Renal pelvis (tissue), 4 donors: ENCODE results near the gene HAUS7. TPM values are rescaled to one million over a fixed set of nuclear protein-coding genes. Genes with fewer than 3 reads are reported as not detected.

Experiments used
- DNase-seq: peaks from one replicate; pipeline ENCODE4 v3.0.0-alpha.2; 2013
- polyA plus RNA-seq, 3 donors: library from polyadenylated mRNA; unstranded; fragments of 120-200 nt; gene quantifications; one replicate each; pipeline ENCODE4 v1.2.1, GENCODE V29; 2013; ENCODE audit not compliant: insufficient read length in 3 of 3

The HAUS7 gene
- polyA plus RNA-seq, 3 donors = 28.2 to 35.2 (median 32.1) TPM

- no peak for DNase-seq
Measured at GRCh38 chrX:153458476-153458875, 11.9 kb downstream of the HAUS7 start.

- no peak for DNase-seq
Measured at GRCh38 chrX:153457827-153458466, 12.4 kb downstream of the HAUS7 start.

GRCh38 chrX:153457136-153457825, 13.1 kb downstream of the HAUS7 start:
- DNase-seq = no peak

GRCh38 chrX:153456704-153457103, 13.7 kb downstream of the HAUS7 start:
- DNase-seq = no peak

- no peak for DNase-seq
Measured at GRCh38 chrX:153456161-153456560, 14.2 kb downstream of the HAUS7 start.

GRCh38 chrX:153455571-153455970, 14.8 kb downstream of the HAUS7 start:
- no peak for DNase-seq

GRCh38 chrX:153454901-153455550, 15.3 kb downstream of the HAUS7 start:
- no peak for DNase-seq

- DNase-seq = no peak
Measured at GRCh38 chrX:153450949-153451277, 19.5 kb downstream of the HAUS7 start.

- no peak for DNase-seq
Measured at GRCh38 chrX:153450114-153450948, 20.0 kb downstream of the HAUS7 start.

- DNase-seq = no peak
Measured at GRCh38 chrX:153449368-153450113, 20.8 kb downstream of the HAUS7 start.

GRCh38 chrX:153448556-153449367, 21.6 kb downstream of the HAUS7 start:
- no peak for DNase-seq

GRCh38 chrX:153447581-153447960, 22.8 kb downstream of the HAUS7 start:
- no peak for DNase-seq

- DNase-seq = no peak
Measured at GRCh38 chrX:153446950-153447580, 23.3 kb downstream of the HAUS7 start.

- no peak for DNase-seq
Measured at GRCh38 chrX:153446636-153446936, 23.8 kb downstream of the HAUS7 start.

- DNase-seq = no peak
Measured at GRCh38 chrX:153445856-153446635, 24.3 kb downstream of the HAUS7 start, which contains the start of gene TREX2. Gene TREX2 (minus strand): TSS chrX:153446056. CDS start chrX:153445430, 626 bp downstream.

GRCh38 chrX:153445106-153445855, 25.1 kb downstream of the HAUS7 start:
- DNase-seq = no peak

- no peak for DNase-seq
Measured at GRCh38 chrX:153444333-153445011, 25.9 kb downstream of the HAUS7 start.
